ENCODE data around the gene MYO16.
A peak's percentile ranks its signal among the peaks of the same experiment; 100 is the strongest.

The MYO16 gene

DNA sequence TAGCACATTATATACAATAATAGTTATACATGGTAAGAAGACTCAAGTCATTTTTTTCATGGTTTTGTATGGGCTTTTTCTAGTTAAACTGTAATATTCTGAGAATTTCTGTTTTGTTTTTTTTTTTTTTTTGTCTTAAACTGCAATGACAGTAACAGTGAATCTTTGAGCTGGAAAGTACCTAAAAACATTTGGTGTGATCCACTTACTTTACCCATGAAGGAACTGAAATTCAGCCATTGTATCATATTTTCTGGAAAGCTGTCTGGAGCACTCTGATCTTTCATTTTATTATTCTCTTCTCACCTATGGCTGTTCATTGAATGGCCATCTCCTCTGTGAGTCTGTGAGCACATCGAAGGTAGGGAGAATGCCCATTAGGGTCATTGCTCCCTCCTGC lies 37.8 kb downstream of the MYO16 start:
- no peak for DNase-seq

DNA sequence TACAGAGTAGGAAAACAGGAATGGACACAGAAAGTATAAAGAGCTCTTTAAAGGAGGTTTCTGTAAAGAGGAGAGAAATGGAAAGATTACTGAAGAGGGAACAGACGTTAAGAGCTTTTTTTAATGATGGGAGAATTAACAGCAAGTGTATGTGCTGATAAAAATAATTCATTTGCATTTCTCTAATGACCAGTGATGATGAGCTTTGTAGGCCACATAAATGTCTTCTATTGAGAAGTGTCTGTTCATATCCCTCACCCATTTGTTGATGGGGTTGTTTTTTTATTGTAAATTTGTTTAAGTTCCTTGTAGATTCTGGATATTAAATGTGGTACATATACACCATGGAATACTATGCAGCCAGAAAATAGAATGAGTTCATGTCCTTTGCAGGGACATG lies 40.0 kb downstream of the MYO16 start:
- peak; percentile 4 for DNase-seq

DNA sequence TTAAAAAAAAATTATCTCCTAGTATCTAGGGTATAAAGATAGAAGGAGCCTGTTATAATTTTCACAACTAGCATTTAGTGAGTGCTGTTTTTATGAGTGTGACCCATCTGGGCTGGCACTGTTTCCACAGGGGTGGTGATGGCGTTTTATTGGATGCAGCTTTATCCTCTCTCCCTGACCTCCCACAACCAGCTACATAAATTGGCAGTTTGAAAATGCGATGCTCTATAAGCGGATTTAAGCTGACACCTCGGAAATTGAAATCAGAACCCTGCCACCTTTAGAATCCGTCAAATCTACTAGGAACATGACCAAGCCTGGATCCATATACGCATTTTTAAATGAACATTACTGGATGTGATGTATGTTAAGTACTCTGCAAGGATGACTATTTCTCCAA lies 44.9 kb downstream of the MYO16 start:
- DNase-seq = no peak

DNA sequence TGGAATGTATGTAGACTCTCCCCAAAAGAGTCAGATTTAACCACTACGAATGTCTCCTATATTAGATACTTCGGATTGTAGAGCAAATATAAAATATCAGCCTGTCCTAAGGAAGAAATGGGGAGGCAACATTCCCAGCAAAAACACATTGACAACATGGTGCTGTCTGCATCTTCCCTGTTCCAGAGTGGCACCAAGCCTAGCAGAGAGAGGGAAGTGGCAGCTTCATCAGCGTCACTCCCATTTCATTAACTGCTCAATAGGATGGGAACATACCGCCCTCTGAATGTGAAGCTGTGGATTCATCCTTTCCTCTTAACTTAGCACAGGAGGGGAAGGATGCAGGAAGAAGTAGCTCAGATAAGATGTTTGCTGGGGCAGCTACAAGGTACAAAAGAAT lies 45.4 kb downstream of the MYO16 start:
- no peak for DNase-seq

DNA sequence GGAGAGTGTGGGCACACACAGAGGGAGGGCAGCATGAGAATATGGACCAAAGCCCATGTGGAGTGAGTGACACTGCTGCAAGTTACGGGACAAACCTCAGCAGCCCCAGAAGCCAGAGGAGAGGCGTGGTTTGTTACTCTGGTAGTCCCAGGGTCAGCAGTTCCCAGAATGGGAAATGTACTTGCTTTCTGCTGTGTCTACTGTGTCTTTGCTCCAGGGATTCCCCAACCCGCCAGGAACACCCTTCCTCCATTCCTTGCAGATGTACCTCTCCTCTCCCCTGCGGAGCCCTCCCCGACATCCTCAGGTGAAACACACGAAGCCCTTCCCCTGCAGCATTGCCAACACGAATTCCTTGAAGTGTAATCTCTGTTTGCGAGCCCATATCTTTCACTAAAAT lies 47.2 kb downstream of the MYO16 start:
- DNase-seq = no peak

DNA sequence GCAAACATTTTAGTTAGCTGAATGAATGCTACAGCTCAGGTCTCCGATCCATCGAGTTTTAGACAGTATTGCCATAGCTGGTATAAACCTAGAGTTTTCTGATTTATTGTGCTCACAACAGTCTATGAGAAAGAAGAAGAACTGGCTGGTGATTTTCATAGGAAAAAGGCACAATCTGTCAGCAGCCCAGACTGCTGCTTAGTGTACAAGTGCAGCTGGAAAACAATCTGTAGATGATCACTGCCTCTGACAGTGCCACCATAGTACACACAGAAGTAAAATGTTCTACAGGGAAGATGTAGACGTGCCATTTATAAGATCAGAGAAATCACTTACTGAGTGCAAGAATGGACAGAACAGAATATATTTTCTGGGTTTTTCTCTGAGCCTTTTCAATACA lies 48.4 kb downstream of the MYO16 start:
- no peak for DNase-seq

DNA sequence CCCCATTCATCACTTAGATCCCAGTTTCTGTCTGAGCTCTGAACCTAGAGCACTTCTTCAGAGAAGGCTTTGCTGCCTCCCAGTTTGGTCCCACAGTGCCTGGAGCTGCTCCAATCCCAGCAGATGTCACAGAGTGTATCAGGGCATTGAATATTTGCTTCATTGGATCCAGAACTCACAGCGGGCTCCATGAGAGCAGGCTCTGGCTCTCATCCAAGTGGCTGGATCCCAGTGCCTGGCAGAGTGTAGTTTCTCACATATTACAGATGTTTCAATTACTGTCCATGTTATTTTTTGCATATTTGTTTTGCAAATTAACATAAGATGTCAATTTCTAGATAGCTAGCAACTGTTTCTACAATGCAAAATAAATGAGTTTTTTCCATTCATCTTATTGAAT lies 50.6 kb downstream of the MYO16 start:
- no peak for DNase-seq

DNA sequence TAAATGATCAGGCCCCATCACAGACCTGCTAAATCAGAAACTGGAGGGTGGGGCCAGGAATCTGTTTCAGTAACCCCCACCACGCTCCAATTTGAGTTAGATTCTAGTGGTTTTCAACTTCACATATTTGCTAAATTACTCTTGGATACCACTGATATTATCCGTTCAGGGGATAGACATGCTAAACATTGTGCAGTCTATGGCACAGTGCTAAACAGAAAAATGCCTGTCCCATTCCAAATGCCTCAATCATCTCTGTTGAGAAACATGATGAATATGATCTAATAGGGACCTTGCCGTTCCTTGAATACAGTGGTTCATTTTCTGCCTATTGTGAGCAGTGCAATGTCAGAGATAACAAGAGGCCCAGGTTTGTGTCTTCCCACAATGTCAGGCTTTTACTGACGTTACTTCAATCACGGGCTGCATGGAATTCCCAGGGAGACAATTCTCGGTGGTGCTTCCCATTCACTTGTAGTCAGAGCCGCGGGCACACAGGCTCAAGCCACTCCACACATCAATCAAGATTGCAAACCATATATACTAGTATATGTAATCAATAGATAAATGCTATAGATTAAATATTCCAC lies 52.7 kb downstream of the MYO16 start:
- no peak for DNase-seq

DNA sequence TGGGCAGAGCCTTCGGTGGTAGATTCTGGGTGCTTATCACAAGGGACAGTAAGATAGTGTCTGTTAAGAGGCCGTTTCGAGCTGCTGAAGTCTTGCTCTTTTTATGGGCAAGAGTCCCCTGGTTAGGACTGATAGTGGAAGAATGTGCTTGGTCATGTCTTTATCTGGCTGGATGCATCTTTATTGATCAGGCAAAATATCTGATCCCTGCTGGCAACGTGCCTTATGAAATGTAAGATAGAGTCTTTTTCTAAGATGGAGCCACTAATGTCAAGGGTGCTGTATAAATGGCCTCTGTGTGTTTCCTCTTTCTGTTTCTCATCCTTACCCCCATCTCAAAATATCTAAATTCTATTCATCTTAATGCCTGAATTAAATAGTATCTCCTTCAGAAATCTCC lies 53.3 kb downstream of the MYO16 start:
- DNase-seq = no peak

DNA sequence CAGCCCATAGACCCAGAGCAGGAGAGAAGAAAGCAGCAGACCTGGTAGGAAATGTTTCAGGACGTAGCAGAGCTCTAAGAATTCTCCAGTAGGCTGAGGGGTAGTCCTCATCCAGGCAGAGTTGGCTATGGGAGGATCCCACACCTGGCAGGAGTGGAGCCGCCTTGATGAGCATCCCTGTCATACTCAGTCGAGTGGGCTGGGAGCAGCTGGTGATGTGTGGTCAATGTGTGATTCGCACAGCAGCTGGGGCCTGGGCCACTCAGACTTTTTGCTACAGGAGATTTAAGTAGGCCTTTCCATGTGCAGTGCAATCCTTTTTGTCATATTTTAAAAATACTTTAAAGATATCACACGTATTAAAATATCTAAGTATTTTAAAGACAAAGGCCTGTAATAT lies 56.6 kb downstream of the MYO16 start:
- DNase-seq = no peak

DNA sequence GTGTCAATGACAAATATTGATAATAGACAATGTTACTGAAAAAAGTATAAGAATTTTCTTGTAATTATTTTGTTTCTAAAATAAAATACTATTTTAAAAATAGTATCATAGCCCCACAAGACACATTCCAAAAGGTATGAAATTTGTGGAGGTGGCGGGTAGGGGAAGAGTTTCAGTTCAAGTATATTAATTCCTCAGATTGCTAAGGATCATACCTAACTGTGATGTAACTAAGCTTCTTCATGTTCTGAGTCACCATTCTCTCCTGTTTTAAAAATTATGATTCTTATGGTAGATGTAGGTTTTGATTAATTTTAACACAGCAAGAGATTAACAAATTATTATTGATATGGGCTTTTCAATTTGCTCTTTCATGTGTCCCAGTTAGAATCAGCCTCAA lies 61.3 kb downstream of the MYO16 start:
- no peak for DNase-seq

DNA sequence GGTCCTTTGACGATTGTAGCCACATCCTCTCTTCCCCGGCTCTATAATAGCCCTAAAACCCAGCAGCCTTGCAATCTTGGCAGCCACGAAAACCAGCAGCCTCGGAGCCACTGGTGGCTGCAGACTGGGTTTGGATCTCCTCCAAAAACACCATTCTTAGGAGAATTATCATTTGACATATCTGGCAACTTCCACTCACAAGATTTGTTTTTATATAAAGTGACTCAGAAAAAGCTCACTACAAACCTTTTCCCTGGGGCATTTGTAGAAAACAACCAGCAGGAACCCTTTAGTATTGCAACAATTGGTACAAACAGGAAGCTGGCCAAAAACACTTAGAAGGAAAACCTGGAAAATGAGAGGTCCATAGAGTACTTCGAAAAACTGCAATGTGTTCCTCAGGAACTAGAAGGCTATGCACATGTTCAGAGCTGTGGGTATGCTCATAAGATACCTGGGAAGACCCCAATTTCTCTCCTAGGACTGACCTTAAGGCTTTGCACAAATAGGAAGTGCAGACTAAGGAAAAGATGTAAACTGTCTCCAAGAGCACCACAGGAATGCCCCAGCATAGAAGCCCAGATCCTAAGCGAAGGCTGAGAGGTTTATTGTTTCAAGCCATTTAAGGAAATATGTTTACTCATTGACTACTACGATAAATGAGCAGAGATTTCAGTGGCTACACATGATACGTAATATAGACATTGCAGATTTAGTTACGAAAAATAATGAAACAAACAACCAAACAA lies 71.2 kb downstream of the MYO16 start:
- DNase-seq = no peak

DNA sequence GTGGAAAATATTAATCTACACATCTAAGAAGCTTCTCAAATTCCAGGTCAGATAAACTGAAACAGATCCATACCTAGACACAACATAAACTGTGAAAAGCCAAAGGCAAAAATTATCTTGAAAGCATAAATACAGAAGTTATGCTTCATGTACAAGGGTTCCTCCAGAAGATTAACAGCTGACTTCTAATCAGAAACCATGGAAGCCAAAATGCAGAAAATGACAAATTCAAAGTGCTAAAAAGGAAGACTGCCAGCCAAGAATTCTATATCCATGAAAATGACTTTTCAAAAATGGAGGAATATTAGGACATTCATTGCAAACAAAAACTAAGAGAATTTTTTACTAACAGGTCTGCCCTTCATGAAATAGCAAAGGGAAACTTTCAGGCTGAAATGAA lies 72.8 kb downstream of the MYO16 start:
- no peak for DNase-seq

DNA sequence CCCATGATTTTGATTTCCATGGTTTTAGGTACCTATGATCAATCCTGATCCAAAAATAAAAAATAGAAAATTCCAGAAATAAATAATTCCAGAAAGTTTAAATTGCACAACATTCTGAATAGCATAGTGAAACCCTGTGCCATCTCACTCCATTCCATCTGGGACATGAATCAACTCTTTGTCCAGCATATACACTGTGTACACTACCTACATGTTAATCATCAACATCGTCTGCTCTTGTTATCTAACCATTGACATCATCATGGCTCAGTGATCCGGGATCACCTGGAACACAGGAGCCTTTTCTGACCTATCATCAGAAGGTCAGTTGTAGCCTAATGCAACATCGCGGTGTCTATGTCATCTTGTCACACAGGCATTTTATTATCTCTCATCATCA lies 75.6 kb downstream of the MYO16 start:
- DNase-seq = no peak

DNA sequence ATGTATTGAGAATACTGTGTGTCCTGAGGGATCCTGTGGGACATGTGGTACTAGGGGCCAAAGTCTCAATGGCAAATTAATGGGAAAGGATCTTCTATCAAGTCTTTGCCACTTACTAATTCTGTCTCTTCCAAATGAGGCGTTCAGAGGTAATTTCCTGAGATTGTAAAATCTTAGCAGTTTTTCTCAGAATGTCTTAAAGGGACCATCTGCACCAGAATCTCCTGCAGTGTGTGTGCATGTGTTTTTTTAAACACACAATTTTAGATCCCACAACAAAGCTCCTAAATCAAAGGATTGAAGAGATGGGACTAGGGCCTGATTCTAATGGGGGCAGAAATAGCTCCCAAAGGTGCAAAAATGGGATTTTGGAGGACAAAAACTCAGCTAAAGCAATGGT lies 78.2 kb downstream of the MYO16 start:
- no peak for DNase-seq

DNA sequence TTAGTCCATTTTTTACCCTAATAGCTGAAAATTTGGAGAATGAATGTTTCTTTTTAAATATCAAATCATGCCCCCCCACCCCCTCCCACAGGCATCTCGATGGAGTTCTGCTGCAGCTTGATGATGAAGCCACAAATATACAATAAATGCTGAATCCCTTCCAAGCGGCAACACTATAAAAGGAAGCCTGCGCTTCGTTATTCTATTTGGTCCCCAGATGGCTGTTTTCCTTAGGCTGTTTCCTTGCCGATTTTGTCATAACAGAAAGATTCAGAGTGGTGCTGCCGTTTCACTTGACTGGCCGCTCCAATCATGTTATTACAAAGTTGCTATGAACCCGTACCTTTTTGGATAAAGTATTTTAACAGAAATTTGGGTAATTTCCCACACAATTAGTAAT lies 79.5 kb downstream of the MYO16 start:
- no peak for DNase-seq

DNA sequence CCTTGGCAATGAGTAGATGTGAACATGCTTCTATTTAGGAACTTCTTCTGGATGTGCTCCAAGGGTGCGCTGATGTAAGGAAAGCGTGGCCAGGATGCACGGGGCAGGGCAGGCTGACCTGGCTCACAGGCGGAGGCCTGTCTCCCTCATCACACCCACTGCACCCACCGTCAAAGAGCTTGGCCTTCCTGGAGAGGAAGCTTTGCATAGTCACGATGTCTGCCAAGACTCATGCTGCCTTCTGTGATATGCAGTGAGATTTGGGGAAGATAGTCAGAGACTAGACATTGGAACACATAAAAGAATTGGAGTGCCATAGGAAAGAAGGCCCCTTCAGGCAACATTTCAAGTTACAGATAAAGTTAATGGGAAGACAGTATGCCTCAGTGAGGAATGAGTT lies 82.0 kb downstream of the MYO16 start:
- DNase-seq = no peak

DNA sequence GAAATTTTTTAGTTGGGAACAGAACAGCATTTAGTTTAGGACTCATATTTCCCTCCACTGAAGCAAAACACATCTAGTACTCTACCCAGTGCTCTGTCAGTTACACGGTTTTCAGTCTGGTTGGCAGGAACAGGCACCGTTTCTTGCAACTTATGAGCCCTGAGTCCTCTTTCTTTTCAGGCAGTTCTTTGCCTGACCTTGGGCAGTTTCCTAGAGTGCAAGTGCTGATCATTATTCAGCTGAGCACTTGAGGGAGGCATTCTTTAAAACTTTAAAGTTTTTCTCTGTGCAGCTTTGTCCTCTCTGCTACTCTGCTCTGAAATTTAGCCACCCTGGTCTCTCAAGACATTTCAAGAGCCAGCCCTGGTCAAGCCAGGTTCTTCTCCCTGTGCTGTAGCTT lies 96.1 kb downstream of the MYO16 start:
- DNase-seq = no peak

DNA sequence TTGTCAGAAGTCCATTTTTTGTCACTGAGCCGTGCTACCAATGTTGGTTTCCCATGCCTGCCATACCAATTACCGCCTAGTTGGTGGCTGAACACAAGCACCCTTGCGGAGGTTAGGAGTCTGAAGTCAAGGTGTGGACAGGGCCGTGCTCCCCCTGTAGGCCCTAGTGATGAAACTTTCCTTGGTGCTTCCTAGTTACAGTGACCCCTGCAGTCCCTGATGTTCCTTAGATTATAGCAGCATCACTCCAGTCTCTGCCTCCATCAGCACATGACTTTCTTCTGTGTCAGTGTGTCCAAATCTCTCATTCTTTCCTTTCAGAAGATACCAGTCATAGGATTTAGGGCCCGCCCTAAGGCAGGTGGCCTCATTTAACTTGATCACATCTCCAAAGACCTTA lies 99.0 kb downstream of the MYO16 start:
- DNase-seq = peak; percentile 15

DNA sequence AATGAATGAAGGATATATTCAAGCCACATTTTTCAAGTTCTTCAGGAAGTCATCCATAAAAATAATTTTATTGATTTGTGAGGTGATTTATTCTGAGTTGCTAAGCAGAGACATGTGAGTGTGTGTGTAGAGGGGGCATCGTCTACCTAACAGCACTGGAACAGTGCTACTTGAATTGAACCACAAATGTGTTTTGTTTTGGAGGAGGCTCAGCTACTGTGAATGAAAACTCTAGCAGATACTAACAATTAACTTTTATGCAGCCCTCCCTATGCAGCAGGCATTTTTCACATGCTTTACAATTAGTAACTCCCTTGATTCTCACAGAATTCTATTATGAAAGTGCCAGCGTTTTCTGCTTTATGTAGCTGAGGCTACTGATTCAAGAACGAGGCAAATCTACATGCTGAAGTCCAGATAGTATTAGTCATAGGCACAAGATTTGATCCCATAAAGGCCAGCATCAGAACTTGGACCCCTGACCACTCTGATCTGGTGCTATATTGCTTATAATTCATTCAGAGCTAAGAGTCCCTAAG lies 103.7 kb downstream of the MYO16 start:
- no peak for DNase-seq

DNA sequence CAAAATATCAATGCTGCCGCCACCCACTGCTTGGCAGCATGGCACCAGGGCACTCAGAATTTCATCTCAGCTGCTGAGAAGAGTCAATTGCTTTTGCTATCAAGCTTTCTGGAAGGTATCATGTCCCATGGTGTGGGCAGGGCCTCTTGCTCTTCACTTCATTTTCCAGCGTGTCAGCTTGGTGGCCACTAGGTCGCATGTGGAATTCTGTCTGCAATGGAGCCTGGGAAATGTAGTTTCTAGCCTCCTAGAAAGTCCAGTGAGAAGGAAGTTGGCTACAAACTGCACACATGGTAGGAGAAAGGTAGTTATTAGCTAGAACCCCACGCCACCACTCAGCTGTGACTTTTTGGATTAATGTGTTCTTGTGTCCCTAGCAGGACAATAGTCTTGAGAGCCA lies 105.3 kb downstream of the MYO16 start:
- no peak for DNase-seq

DNA sequence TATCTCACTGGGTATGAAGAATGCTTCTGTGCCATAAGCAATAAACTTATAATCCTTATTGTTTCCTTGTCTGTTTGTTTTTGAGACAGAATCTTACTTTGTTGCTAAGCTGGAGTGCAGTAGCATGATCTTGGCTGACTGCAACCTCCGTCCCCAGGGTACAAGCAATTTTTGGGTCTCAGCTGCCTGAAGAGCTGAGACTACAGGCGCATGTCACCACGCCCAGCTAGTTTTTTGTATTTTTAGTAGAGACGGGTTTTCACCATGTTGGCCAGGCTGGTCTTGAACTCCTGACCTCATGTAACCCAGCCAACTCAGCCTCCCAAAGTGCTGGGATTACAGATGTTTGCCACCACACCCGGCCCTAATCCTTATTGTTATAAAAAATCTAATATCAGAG lies 112.5 kb downstream of the MYO16 start:
- DNase-seq = no peak

DNA sequence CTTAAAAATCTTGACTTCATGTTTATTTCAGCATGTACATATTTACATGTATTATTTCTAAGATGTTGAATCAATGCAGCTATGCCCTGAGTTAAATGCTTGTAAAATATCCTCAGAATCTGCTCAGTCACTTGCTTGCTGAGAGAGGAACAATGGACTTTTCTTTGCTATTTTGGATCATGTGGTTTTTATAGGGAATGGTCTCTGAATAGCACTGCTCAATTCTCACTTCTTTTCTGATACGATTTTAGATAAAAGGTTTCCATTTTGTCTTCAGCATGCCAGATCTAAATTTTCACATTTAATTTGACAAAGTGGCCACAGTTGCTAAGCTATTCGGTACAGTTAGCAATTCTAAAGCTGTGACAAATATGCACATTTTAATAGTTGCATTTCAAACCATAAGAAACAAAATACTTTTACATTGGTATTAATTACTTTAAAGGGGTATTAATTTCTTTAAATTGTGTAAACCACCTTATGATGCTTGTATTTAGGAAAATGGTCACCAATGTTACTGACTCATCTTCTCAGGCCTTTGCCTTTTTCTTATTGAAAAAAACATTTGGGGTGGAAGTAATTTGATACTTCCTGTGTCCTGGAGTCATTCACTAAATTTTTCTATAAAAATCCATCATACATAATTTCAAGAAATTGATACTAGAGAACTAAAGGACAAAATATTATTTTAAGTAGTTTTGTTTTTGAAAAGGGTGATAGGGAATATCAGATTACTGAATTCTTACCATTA lies 113.5 kb downstream of the MYO16 start:
- DNase-seq = no peak

DNA sequence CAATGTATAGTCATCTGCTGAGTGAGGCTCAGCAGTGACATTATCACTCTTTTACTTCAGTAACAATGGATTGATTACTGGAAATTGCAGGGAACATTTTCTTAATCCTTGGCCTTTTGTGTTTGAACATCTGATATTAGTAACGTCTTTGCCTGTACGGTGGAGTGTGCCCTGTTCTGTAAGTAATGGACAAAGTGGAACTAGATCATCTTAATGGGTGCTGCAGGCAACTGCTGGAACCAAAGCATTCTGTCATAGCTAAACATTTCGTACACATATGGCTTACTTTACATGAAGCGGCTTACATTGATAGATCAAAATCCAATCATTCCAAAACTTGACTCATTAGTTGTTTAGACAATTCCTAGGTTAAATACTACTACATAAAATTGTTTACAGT lies 114.1 kb downstream of the MYO16 start:
- DNase-seq = no peak
